K562 (cell line): ENCODE measurements around the gene ZNHIT6.

ENCODE experiments used
- CAMTA2 ChIP-seq: fragments of 250-450 bp; sonication (Bioruptor Pico); conservative IDR thresholded peaks from 2 replicates; pipeline ENCODE4 v1.5.1; 2022
- THRA ChIP-seq: fragments of 450-650 bp; IDR thresholded peaks from 2 replicates; pipeline ENCODE4 v1.6.1; 2017; ENCODE audit warnings: mild to moderate bottlenecking, moderate library complexity
- ZKSCAN1 ChIP-seq: fragments of 150-350 bp; IDR thresholded peaks from 2 replicates; pipeline ENCODE4 v1.6.1; 2016; ENCODE audit warnings: low read depth, low read length

- TF ChIP-seq THRA, result no peak
- TF ChIP-seq ZKSCAN1, result no peak
- TF ChIP-seq CAMTA2, result no peak
These were observed 18.3 kb downstream of the ZNHIT6 start for GRCh38 chr1:85689775-85690404.
